Transverse colon (tissue), 4 donors: Measurements from ENCODE around the gene CD226.
"Not testable (repeated sequence)": the region's sequence is repeated elsewhere in the genome, so short reads cannot be mapped to it uniquely, and the experiment has no call there.

Source experiments
- CTCF ChIP-seq, 5 experiments: fragments of 200-600 bp in 3 of 5; fragments of 450-650 bp in 2 of 5; sonication (generic) in 3 of 5; IDR thresholded peaks; 1 replicate in 2 of 5; 2 replicates in 3 of 5; pipeline ENCODE4 v1.5.1; 2016 to 2017; ENCODE audit warnings: antibody characterized with exemption in 5 of 5, inconsistent platforms in 3 of 5, mild to moderate bottlenecking in 2 of 5, moderate library complexity in 1 of 5
- EP300 ChIP-seq: sonication (generic); formaldehyde crosslinking; IDR thresholded peaks from one replicate; pipeline ENCODE4 v1.6.1; 2017; ENCODE audit warnings: antibody characterized with exemption, low read depth
- POLR2A ChIP-seq: fragments of 450-650 bp; IDR thresholded peaks from one replicate; pipeline ENCODE4 v1.6.1; 2016; ENCODE audit warnings: antibody characterized with exemption, mild to moderate bottlenecking, moderate library complexity
- POLR2AphosphoS5 ChIP-seq, 3 donors: sonication (generic); formaldehyde crosslinking; IDR thresholded peaks; one replicate each; pipeline ENCODE4 v1.6.1; 2016; ENCODE audit warnings: antibody characterized with exemption in 3 of 3

DNA sequence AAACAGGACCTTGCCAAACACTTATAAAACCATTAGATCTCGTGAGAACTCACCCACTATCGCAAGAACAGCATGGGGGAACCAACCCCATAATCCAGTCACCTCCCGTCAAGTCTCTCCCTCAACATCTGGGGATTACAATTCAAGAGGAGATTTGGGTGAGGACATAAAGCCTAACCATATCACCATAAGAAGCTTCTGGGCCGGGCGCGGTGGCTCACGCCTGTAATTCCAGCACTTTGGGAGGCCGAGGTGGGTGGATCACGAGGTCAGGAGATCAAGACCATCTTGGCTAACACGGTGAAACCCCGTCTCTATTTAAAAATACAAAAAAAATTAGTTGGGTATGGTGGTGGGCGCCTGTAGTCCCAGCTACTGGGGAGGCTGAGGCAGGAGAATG lies 112.7 kb downstream of the CD226 start:
- TF ChIP-seq CTCF (IDR thresholded peaks at IDR 0.05); POLR2A; POLR2AphosphoS5 (IDR thresholded peaks at IDR 0.05); EP300: not testable (repeated sequence)
